HEK293 (cell line): ENCODE data around the gene KCNC1.

Experiments used
- CTCF ChIA-PET: fragments of 350-600 bp; formaldehyde crosslinking; extraction: SDS; loops from one replicate; lab custom pipeline; 2021; ENCODE audit warnings: antibody characterized with exemption; lab: Yijun Ruan, JAX
- POLR2A ChIA-PET: fragments of 300-600 bp; formaldehyde crosslinking; extraction: SDS; loops from one replicate; lab custom pipeline; 2020; ENCODE audit warnings: antibody characterized with exemption, inconsistent platforms; lab: Yijun Ruan, JAX
- H3K27ac ChIP-seq: fragments of 200-500 bp; sonication (Bioruptor generic); 2 replicates; pipeline ENCODE4 v1.5.1; 2014; ENCODE audit warnings: low read depth, low read length, control low read depth, inconsistent platforms; ENCODE audit errors: extremely low read depth
- H3K36me3 ChIP-seq, 2 experiments: fragments of 200-500 bp in 1 of 2; sonication (Bioruptor generic) in 1 of 2; 1 replicate in 1 of 2; 2 replicates in 1 of 2; pipeline ENCODE4 v1.5.1; 2014 to 2017; ENCODE audit warnings: inconsistent platforms in 2 of 2, low read length in 2 of 2; ENCODE audit not compliant: control insufficient read depth in 2 of 2, insufficient read depth in 1 of 2
- H3K4me1 ChIP-seq: fragments of 200-500 bp; sonication (Bioruptor generic); 2 replicates; pipeline ENCODE4 v1.5.1; 2014; ENCODE audit warnings: mild to moderate bottlenecking, low read length, inconsistent platforms; ENCODE audit not compliant: control insufficient read depth, insufficient read depth
- H3K4me3 ChIP-seq: 2 replicates; pipeline ENCODE4 v1.5.1; 2011; ENCODE audit warnings: low read depth, mild to moderate bottlenecking, control low read depth, low read length, moderate library complexity
- H3K9me3 ChIP-seq: fragments of 200-500 bp; sonication (Bioruptor generic); 2 replicates; pipeline ENCODE4 v1.5.1; 2014; ENCODE audit warnings: low read depth, low read length, inconsistent platforms; ENCODE audit not compliant: control insufficient read depth, insufficient read depth
- GLIS2 ChIP-seq: fragments of 450-650 bp; formaldehyde crosslinking; IDR thresholded peaks from 2 replicates; pipeline ENCODE4 v1.5.1; 2016; ENCODE audit warnings: missing biosample characterization, missing genetic modification characterization
- HOXD13 ChIP-seq: sonication (generic); formaldehyde crosslinking; IDR thresholded peaks from 2 replicates; pipeline ENCODE4 v1.8.0; 2022; ENCODE audit warnings: missing genetic modification reagents, borderline replicate concordance
- IKZF3 ChIP-seq: fragments of 450-650 bp; IDR thresholded peaks from 2 replicates; pipeline ENCODE4 v1.5.0; 2018; ENCODE audit warnings: missing biosample characterization, mild to moderate bottlenecking, missing genetic modification characterization, moderate library complexity
- KLF16 ChIP-seq: fragments of 450-650 bp; formaldehyde crosslinking; IDR thresholded peaks from 2 replicates; pipeline ENCODE4 v1.5.1; 2017; ENCODE audit warnings: missing biosample characterization, missing genetic modification characterization
- PATZ1 ChIP-seq: fragments of 450-650 bp; formaldehyde crosslinking; IDR thresholded peaks from 2 replicates; pipeline ENCODE4 v1.5.1; 2016; ENCODE audit warnings: missing biosample characterization, missing genetic modification characterization
- ZBTB48 ChIP-seq: fragments of 450-650 bp; formaldehyde crosslinking; IDR thresholded peaks from 2 replicates; pipeline ENCODE4 v1.5.1; 2016; ENCODE audit warnings: missing biosample characterization, missing genetic modification characterization
- ZBTB6 ChIP-seq: fragments of 450-650 bp; formaldehyde crosslinking; IDR thresholded peaks from 2 replicates; pipeline ENCODE4 v1.5.1; 2017; ENCODE audit warnings: missing biosample characterization, missing genetic modification characterization
- ZFP3 ChIP-seq: fragments of 450-650 bp; formaldehyde crosslinking; IDR thresholded peaks from 2 replicates; pipeline ENCODE4 v1.5.1; 2016; ENCODE audit warnings: low read depth, missing biosample characterization, missing genetic modification characterization
- ZFP37 ChIP-seq: fragments of 450-650 bp; formaldehyde crosslinking; IDR thresholded peaks from 2 replicates; pipeline ENCODE4 v1.5.1; 2016; ENCODE audit warnings: missing biosample characterization, missing genetic modification characterization
- ZNF155 ChIP-seq: fragments of 450-650 bp; formaldehyde crosslinking; IDR thresholded peaks from 2 replicates; pipeline ENCODE4 v1.5.1; 2016; ENCODE audit warnings: missing biosample characterization, missing genetic modification characterization
- ZNF184 ChIP-seq: fragments of 450-650 bp; IDR thresholded peaks from 2 replicates; pipeline ENCODE4 v1.5.1; 2018; ENCODE audit warnings: missing biosample characterization, mild to moderate bottlenecking, missing genetic modification characterization
- ZNF24 ChIP-seq: fragments of 450-650 bp; formaldehyde crosslinking; IDR thresholded peaks from 2 replicates; pipeline ENCODE4 v1.5.1; 2016; ENCODE audit warnings: missing biosample characterization, missing genetic modification characterization
- ZNF280C ChIP-seq: fragments of 450-650 bp; formaldehyde crosslinking; IDR thresholded peaks from 2 replicates; pipeline ENCODE4 v1.5.1; 2016; ENCODE audit warnings: missing biosample characterization, missing genetic modification characterization
- ZNF335 ChIP-seq: fragments of 450-650 bp; formaldehyde crosslinking; conservative IDR thresholded peaks from 2 replicates; pipeline ENCODE4 v1.5.1; 2016; ENCODE audit warnings: missing biosample characterization, missing genetic modification characterization
- ZNF341 ChIP-seq: fragments of 450-650 bp; formaldehyde crosslinking; IDR thresholded peaks from 2 replicates; pipeline ENCODE4; 2016; ENCODE audit warnings: low read depth, missing biosample characterization, missing genetic modification characterization
- ZNF404 ChIP-seq: fragments of 450-650 bp; formaldehyde crosslinking; IDR thresholded peaks from 2 replicates; pipeline ENCODE4 v1.5.1; 2017; ENCODE audit warnings: missing biosample characterization, missing genetic modification characterization
- ZNF423 ChIP-seq: fragments of 450-650 bp; formaldehyde crosslinking; IDR thresholded peaks from 2 replicates; pipeline ENCODE4 v1.5.1; 2016; ENCODE audit warnings: missing biosample characterization, missing genetic modification characterization
- ZNF549 ChIP-seq: fragments of 450-650 bp; IDR thresholded peaks from 2 replicates; pipeline ENCODE4 v1.5.1; 2018; ENCODE audit warnings: missing biosample characterization, missing genetic modification characterization, mild to moderate bottlenecking, inconsistent platforms, moderate library complexity
- ZNF571 ChIP-seq: fragments of 450-650 bp; formaldehyde crosslinking; IDR thresholded peaks from 2 replicates; pipeline ENCODE4 v1.5.0; 2017; ENCODE audit warnings: missing biosample characterization, missing genetic modification characterization
- ZNF580 ChIP-seq: fragments of 450-650 bp; formaldehyde crosslinking; IDR thresholded peaks from 2 replicates; pipeline ENCODE4 v1.5.1; 2016; ENCODE audit warnings: missing biosample characterization, missing genetic modification characterization
- ZNF629 ChIP-seq: fragments of 450-650 bp; formaldehyde crosslinking; IDR thresholded peaks from 2 replicates; pipeline ENCODE4 v1.5.1; 2017; ENCODE audit warnings: missing biosample characterization, missing genetic modification characterization
- ZNF658 ChIP-seq: fragments of 450-650 bp; formaldehyde crosslinking; IDR thresholded peaks from 2 replicates; pipeline ENCODE4; 2016; ENCODE audit warnings: missing biosample characterization, missing genetic modification characterization
- ZNF747 ChIP-seq: fragments of 450-650 bp; formaldehyde crosslinking; IDR thresholded peaks from 2 replicates; pipeline ENCODE4 v1.5.1; 2016; ENCODE audit warnings: missing biosample characterization, missing genetic modification characterization
- ZNF776 ChIP-seq: fragments of 450-650 bp; formaldehyde crosslinking; IDR thresholded peaks from 2 replicates; pipeline ENCODE4 v1.5.0; 2017; ENCODE audit warnings: missing biosample characterization, missing genetic modification characterization, borderline replicate concordance

KCNC1 gene

GRCh38 chr11:17687946-17688670, 46.5 kb upstream of the KCNC1 start:
- CTCF ChIA-PET, result no interaction called here
- Histone ChIP-seq H3K36me3 (no peaks in the 10 kb centered on the region), H3K4me3 (no peak overlapping the region), H3K9me3 (no peaks in the 10 kb centered on the region), H3K4me1 (no peaks in the 10 kb centered on the region), H3K27ac (no peak overlapping the region)
- POLR2A ChIA-PET, result no interaction called here
- TF ChIP-seq ZNF580 (tag by site-specific recombination), result no peak
- no peak for TF ChIP-seq PATZ1
- TF ChIP-seq GLIS2 (tag by site-specific recombination), result no peak
- no peak for TF ChIP-seq IKZF3 (tag by site-specific recombination)
- no peak for TF ChIP-seq ZNF658 (tag by site-specific recombination)
- TF ChIP-seq KLF16, result no peak
- TF ChIP-seq ZNF549 (tag by site-specific recombination), result no peak
- no peak for TF ChIP-seq ZBTB6 (tag by site-specific recombination)
- TF ChIP-seq ZNF184 (tag by site-specific recombination), result no peak
- no peak for TF ChIP-seq ZNF24 (tag by site-specific recombination)

GRCh38 chr11:17691550-17691949, 43.0 kb upstream of the KCNC1 start:
- Histone ChIP-seq H3K36me3 (no peaks in the 10 kb centered on the region), H3K4me1 (no peaks in the 10 kb centered on the region), H3K4me3 (no peak overlapping the region), H3K9me3 (no peaks in the 10 kb centered on the region), H3K27ac (no peak overlapping the region)
- POLR2A ChIA-PET, result no interaction called here
- CTCF ChIA-PET, result no interaction called here
- no peak for TF ChIP-seq ZNF341
- TF ChIP-seq ZNF423, result no peak
- TF ChIP-seq ZNF747 (tag by site-specific recombination), result no peak
- no peak for TF ChIP-seq ZNF155 (tag by site-specific recombination)
- TF ChIP-seq HOXD13, result no peak
- no peak for TF ChIP-seq ZFP3
- TF ChIP-seq ZNF335 (tag by site-specific recombination), result no peak
- no peak for TF ChIP-seq ZNF629 (tag by site-specific recombination)
- no peak for TF ChIP-seq ZNF571
- TF ChIP-seq ZNF404 (tag by site-specific recombination), result no peak
- TF ChIP-seq ZNF280C (tag by site-specific recombination), result no peak
- TF ChIP-seq ZNF658 (tag by site-specific recombination), result no peak
- no peak for TF ChIP-seq ZBTB48 (tag by site-specific recombination)
- TF ChIP-seq ZNF776 (tag by site-specific recombination), result no peak
- no peak for TF ChIP-seq ZFP37 (tag by site-specific recombination)
